NB4 (cell line): ENCODE results near the gene CDH4.
A peak's percentile ranks its signal among the peaks of the same experiment; 100 is the strongest.
"Not testable (repeated sequence)": the region's sequence is repeated elsewhere in the genome, so short reads cannot be mapped to it uniquely, and the experiment has no call there.

Experiments used
- DNase-seq: peaks from one replicate; pipeline ENCODE4 v3.0.0; 2010; ENCODE audit warnings: low read depth
- H3K4me3 ChIP-seq: one replicate; pipeline ENCODE4 v1.5.1; 2011; ENCODE audit warnings: mild to moderate bottlenecking, low read depth, low read length, moderate library complexity
- CTCF ChIP-seq: IDR thresholded peaks from one replicate; pipeline ENCODE4 v1.5.1; 2012; ENCODE audit warnings: low read depth, low read length
- MYC ChIP-seq: IDR thresholded peaks from 2 replicates; pipeline ENCODE4 v1.6.1; 2011; ENCODE audit warnings: low read depth, low read length
- POLR2A ChIP-seq: IDR thresholded peaks from 2 replicates; pipeline ENCODE4 v1.6.1; 2011; ENCODE audit warnings: mild to moderate bottlenecking; ENCODE audit not compliant: insufficient read length; ENCODE audit errors: extremely low read depth
- TF ChIP-seq, protein P1 (sequence below): IDR thresholded peaks from 2 replicates; pipeline ENCODE4 v1.6.1; 2011; ENCODE audit warnings: low read depth, low read length

The CDH4 gene

GRCh38 chr20:61477451-61477861 lies 225.4 kb downstream of the CDH4 start:
- DNase-seq: no peak
- TF ChIP-seq POLR2A (no peak), CTCF (no peak), MYC (no peak)
- TF ChIP-seq, protein P1, sequence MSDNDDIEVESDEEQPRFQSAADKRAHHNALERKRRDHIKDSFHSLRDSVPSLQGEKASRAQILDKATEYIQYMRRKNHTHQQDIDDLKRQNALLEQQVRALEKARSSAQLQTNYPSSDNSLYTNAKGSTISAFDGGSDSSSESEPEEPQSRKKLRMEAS: no peak
- H3K4me3 ChIP-seq: no peak overlapping the region

GRCh38 chr20:61478094-61478493 lies 226.0 kb downstream of the CDH4 start:
- H3K4me3 ChIP-seq: no peak overlapping the region
- TF ChIP-seq MYC (no peak), CTCF (no peak), POLR2A (no peak)
- TF ChIP-seq, protein P1: no peak
- DNase-seq: no peak

- H3K4me3 ChIP-seq: no peak overlapping the region
- TF ChIP-seq MYC: no peak
- TF ChIP-seq, protein P1: peak; percentile 32; the same call in 1 of the 2 replicates
- DNase-seq: no peak
Measured at GRCh38 chr20:61478611-61479305, 226.7 kb downstream of the CDH4 start.

DNA sequence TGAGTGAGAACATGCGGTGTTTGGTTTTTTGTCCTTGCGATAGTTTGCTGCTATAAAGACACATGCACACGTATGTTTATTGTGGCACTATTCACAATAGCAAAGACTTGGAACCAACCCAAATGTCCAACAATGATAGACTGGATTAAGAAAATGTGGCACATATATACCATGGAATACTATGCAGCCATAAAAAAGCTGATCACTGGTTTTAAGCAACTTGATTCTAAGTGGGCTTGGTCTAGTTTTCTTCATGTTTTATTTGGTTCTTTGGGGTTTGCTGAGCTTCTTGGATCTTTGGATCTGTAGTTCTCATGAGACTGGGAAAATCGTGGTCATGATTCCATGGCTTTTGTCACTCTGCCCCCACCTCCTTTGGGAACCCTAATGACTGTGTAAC lies 227.4 kb downstream of the CDH4 start:
- DNase-seq, H3K4me3 ChIP-seq: not testable (repeated sequence)

DNA sequence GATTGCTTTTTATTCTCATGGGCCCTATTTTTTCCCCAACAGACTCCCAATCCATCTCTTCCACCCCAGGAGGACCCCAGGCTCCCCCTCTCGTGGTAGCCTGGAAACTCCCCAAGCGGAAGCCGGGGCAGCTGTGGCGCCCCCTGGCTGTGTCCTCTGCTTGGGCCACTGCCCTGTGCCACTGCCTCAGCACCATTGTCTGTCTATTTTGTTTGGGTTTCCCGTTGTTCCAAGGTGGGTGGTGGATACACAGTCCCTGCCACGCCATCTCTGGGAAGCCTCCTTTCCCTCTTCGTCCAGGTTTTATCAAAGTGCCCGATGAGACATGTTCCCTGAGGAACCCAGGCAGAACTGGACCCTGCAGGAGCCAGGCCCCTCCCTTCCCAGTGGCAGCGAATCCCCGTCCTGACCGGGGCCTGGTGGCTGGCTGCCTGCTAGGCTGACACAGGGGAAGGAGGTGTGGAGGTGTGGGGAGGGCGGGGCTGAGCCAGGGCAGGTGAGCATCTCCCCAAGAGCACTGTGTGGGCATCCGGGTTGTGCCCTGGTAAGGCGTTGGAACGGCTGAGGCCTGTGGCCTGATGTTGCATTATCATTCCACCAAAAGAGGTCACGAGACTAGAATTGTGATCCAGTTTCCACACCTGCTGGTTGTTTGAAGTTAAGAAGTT lies 228.2 kb downstream of the CDH4 start:
- no peak for TF ChIP-seq POLR2A
- TF ChIP-seq MYC: no peak
- TF ChIP-seq CTCF: no peak
- TF ChIP-seq, protein P1: no peak
- no peak overlapping the region for H3K4me3 ChIP-seq
- no peak for DNase-seq

- TF ChIP-seq MYC: no peak
- TF ChIP-seq, protein P1: no peak
- TF ChIP-seq CTCF: no peak
- TF ChIP-seq POLR2A: no peak
- no peak for DNase-seq
- H3K4me3 ChIP-seq: no peak overlapping the region
Measured at GRCh38 chr20:61482056-61482887, 230.2 kb downstream of the CDH4 start.
